Keratinocyte (primary cell): ENCODE results near the gene ARSB. TPM values are rescaled to one million over a fixed set of nuclear protein-coding genes. Genes with fewer than 3 reads are reported as not detected.

Experiments used
- DNase-seq: peaks from one replicate; pipeline ENCODE4 v3.0.0-alpha.2; 2011; ENCODE audit warnings: low read depth, missing footprints, low spot score
- FAIRE-seq: peaks from 2 replicates; lab custom pipeline; 2011; peaks lifted over from hg19 to GRCh38; lab: Jason Lieb, UNC
- H2AFZ ChIP-seq: 2 replicates; pipeline ENCODE4 v1.6.0; 2012; ENCODE audit warnings: low read length, control low read depth, inconsistent platforms; ENCODE audit not compliant: control insufficient read depth
- H3K27ac ChIP-seq: 2 replicates; pipeline ENCODE4 v1.5.1; 2011; ENCODE audit warnings: low read length; ENCODE audit not compliant: control insufficient read depth, insufficient read depth
- H3K27me3 ChIP-seq: 3 replicates; pipeline ENCODE4 v1.6.0; 2011; ENCODE audit warnings: low read length; ENCODE audit not compliant: control insufficient read depth, insufficient read depth; ENCODE audit errors: extremely low read depth
- H3K36me3 ChIP-seq, 2 experiments: 2 replicates in 1 of 2; 3 replicates in 1 of 2; pipeline ENCODE4 v1.5.1; 2011; ENCODE audit warnings: low read length in 2 of 2, mild to moderate bottlenecking in 1 of 2; ENCODE audit not compliant: control insufficient read depth in 2 of 2, insufficient read depth in 2 of 2; ENCODE audit errors: extremely low read depth in 1 of 2
- H3K4me1 ChIP-seq: 3 replicates; pipeline ENCODE4 v1.5.1; 2011; ENCODE audit warnings: low read length; ENCODE audit not compliant: control insufficient read depth, insufficient read depth; ENCODE audit errors: extremely low read depth
- H3K4me2 ChIP-seq: 3 replicates; pipeline ENCODE4 v1.6.0; 2011; ENCODE audit warnings: low read depth, low read length; ENCODE audit not compliant: control insufficient read depth, insufficient read depth; ENCODE audit errors: extremely low read depth
- H3K4me3 ChIP-seq, 3 experiments: fragments of 200-600 bp in 1 of 3; sonication (generic) in 1 of 3; 2 replicates in 2 of 3; 3 replicates in 1 of 3; pipeline ENCODE4 v1.5.1; 2011 to 2016; ENCODE audit warnings: low read length in 3 of 3, mild to moderate bottlenecking in 3 of 3, control low read depth in 2 of 3, inconsistent platforms in 1 of 3, low read depth in 1 of 3, mixed read lengths in 1 of 3, mixed run types in 1 of 3, moderate library complexity in 1 of 3; ENCODE audit not compliant: control insufficient read depth in 2 of 3, insufficient read depth in 2 of 3; ENCODE audit errors: extremely low read depth in 1 of 3
- H3K79me2 ChIP-seq: 2 replicates; pipeline ENCODE4 v1.6.0; 2012; ENCODE audit warnings: low read length; ENCODE audit not compliant: control insufficient read depth, insufficient read depth
- H3K9ac ChIP-seq: 3 replicates; pipeline ENCODE4 v1.6.0; 2011; ENCODE audit warnings: low read length; ENCODE audit not compliant: control insufficient read depth, insufficient read depth; ENCODE audit errors: extremely low read depth
- H3K9me1 ChIP-seq: 3 replicates; pipeline ENCODE4 v1.6.0; 2011; ENCODE audit warnings: low read length; ENCODE audit not compliant: control insufficient read depth, insufficient read depth; ENCODE audit errors: extremely low read depth
- H3K9me3 ChIP-seq: 2 replicates; pipeline ENCODE4 v1.5.1; 2012; ENCODE audit warnings: low read depth, low read length; ENCODE audit not compliant: control insufficient read depth
- H4K20me1 ChIP-seq: 3 replicates; pipeline ENCODE4 v1.6.0; 2011; ENCODE audit warnings: low read length; ENCODE audit not compliant: control insufficient read depth, insufficient read depth; ENCODE audit errors: extremely low read depth
- EZH2 ChIP-seq: IDR thresholded peaks from one replicate; pipeline ENCODE4 v1.6.1; 2012; ENCODE audit warnings: inconsistent platforms, mild to moderate bottlenecking, low read length, moderate library complexity
- dilution Hi-C: fragments of 300-500 bp; cut with MboI; formaldehyde crosslinking; loops from one replicate; pipeline ENCODE4 v1.7.0; 2020; ENCODE audit warnings: low sequenced_read_pairs; ENCODE audit not compliant: extremely low pct_ligation_motif_present
- polyA plus RNA-seq, 5 experiments: library from polyadenylated mRNA; depleted of rRNA in 3 of 5; stranded (reverse) in 3 of 5; stranded (forward) in 1 of 5; unstranded in 1 of 5; fragments of >200 nt; gene quantifications; 1 replicate in 1 of 5; 2 replicates in 3 of 5; 3 replicates in 1 of 5; pipeline versions ENCODE4 v1.2.1 to v1.2.3, GENCODE V29; 2011 to 2012; ENCODE audit warnings: missing spikeins in 2 of 5, low read depth in 1 of 5, low replicate concordance in 1 of 5
- TF ChIP-seq, protein P1 (sequence below), 3 experiments: IDR thresholded peaks in 1 of 3; conservative IDR thresholded peaks in 1 of 3; optimal IDR thresholded peaks in 1 of 3; 2 replicates in 2 of 3; 3 replicates in 1 of 3; pipeline versions ENCODE3 to v1.5.1; 2011; ENCODE audit warnings: low read length in 3 of 3, mild to moderate bottlenecking in 3 of 3, moderate library complexity in 2 of 3, control low read depth in 1 of 3, inconsistent platforms in 1 of 3; ENCODE audit not compliant: insufficient read depth in 2 of 3; ENCODE audit errors: extremely low read depth in 1 of 3

ARSB gene
- polyA plus RNA-seq, 1 donor (not counting 4 experiments of a cell fraction or from before 2014, with no cell fraction given), result 4.5 TPM

DNA sequence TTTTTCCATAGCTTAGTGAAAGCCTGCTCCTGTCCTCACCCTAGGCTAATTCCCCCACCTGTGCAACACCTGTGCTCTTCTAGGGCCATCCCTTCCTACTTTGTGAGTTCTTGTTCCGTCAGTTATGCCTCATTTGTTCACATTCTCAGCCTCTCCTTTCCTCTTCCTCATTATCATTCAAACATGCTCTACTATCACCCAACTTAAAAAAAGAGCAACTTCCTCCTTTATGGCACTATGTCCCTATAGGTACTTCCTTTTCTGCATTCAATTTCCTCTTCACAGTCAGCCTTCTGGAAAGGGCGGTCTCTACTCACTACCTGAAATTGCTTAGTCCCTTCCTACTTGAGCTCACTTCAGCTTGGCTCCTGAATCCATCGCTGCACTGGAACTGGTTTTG, 224.7 kb downstream of the ARSB start:
- Histone ChIP-seq H3K9ac (no peak overlapping the region), H3K36me3 (no peaks in the 10 kb centered on the region), H3K4me3 (no peak overlapping the region), H3K27me3 (no peaks in the 10 kb centered on the region), H3K9me1 (no peaks in the 10 kb centered on the region), H3K79me2 (no peaks in the 10 kb centered on the region), H3K4me2 (no peak overlapping the region), H4K20me1 (no peaks in the 10 kb centered on the region), H3K9me3 (no peaks in the 10 kb centered on the region), H3K4me1 (no peaks in the 10 kb centered on the region), H2AFZ (no peak overlapping the region), H3K27ac (no peak overlapping the region)
- no peak for TF ChIP-seq EZH2
- TF ChIP-seq, protein P1, sequence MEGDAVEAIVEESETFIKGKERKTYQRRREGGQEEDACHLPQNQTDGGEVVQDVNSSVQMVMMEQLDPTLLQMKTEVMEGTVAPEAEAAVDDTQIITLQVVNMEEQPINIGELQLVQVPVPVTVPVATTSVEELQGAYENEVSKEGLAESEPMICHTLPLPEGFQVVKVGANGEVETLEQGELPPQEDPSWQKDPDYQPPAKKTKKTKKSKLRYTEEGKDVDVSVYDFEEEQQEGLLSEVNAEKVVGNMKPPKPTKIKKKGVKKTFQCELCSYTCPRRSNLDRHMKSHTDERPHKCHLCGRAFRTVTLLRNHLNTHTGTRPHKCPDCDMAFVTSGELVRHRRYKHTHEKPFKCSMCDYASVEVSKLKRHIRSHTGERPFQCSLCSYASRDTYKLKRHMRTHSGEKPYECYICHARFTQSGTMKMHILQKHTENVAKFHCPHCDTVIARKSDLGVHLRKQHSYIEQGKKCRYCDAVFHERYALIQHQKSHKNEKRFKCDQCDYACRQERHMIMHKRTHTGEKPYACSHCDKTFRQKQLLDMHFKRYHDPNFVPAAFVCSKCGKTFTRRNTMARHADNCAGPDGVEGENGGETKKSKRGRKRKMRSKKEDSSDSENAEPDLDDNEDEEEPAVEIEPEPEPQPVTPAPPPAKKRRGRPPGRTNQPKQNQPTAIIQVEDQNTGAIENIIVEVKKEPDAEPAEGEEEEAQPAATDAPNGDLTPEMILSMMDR (optimal IDR thresholded peaks at IDR 0.05 in 1 of 3, IDR thresholded peaks at IDR 0.05 in 1 of 3, conservative IDR thresholded peaks at IDR 0.05 in 1 of 3; ENCODE audit: extremely low read depth in 1 of 3, insufficient read depth in 2 of 3, low read length in 3 of 3), result no peak
- DNase-seq (no peak), FAIRE-seq (no peak)
- dilution Hi-C loops, result no loop called here

DNA sequence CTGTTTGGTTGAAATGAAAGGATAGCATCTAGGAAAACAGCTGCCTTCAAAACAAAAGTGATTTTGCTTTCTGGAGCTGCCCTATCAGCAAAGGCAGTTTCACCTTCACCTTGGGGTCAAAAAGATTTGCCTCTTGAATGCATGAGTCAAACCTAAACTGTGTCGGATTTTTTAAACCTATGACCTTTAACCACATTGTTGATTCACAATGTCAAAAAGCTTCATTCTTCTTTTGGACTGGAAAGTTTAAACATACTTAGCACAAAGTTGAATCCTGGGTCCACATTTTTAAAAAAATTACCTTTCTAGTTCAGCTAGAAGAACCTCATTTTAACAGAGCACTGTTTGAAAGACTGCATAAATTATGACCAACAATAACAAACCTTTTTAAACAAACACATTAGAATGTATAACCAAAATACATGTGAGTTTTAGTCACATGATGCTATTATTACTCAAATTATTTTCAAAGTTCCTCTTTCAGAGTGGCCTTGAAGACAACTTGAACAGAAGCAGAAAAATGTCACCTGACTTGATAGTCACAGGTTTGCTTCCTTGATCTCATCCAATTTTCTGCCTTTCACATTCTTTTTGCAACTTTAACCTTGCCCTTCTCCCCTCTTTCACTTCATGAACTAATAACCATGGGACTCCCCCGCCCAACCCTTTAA, 226.8 kb downstream of the ARSB start:
- no peak for DNase-seq
- H3K27ac ChIP-seq, result no peak overlapping the region

More for the DNA sequence above, 226.8 kb downstream of the ARSB start:
- Histone ChIP-seq H4K20me1 (no peaks in the 10 kb centered on the region), H3K4me1 (no peaks in the 10 kb centered on the region), H3K9me3 (no peaks in the 10 kb centered on the region), H3K9me1 (no peaks in the 10 kb centered on the region), H3K27me3 (no peaks in the 10 kb centered on the region), H3K9ac (no peak overlapping the region), H2AFZ (no peak overlapping the region), H3K4me3 (no peak overlapping the region), H3K79me2 (no peaks in the 10 kb centered on the region), H3K36me3 (no peaks in the 10 kb centered on the region), H3K4me2 (no peak overlapping the region)
- dilution Hi-C loops, result no loop called here
- FAIRE-seq, result no peak
- TF ChIP-seq EZH2, result no peak
- TF ChIP-seq, protein P1 (optimal IDR thresholded peaks at IDR 0.05 in 1 of 3, IDR thresholded peaks at IDR 0.05 in 1 of 3, conservative IDR thresholded peaks at IDR 0.05 in 1 of 3; ENCODE audit: extremely low read depth in 1 of 3, insufficient read depth in 2 of 3, low read length in 3 of 3), result no peak
